ENCODE measurements around the gene KRI1.

KRI1 gene

GRCh38 chr19:10586396-10586795 is 20.6 kb upstream of the KRI1 start:
- TF ChIP-seq CTCF (IDR thresholded peaks at IDR 0.05), result no peak

GRCh38 chr19:10583036-10583776 is 17.4 kb upstream of the KRI1 start:
- TF ChIP-seq CTCF (IDR thresholded peaks at IDR 0.05), result no peak

- TF ChIP-seq CTCF (IDR thresholded peaks at IDR 0.05), result no peak
Observed at GRCh38 chr19:10582091-10582490, 16.3 kb upstream of the KRI1 start.

GRCh38 chr19:10580979-10581631 is 15.3 kb upstream of the KRI1 start:
- peak; percentile 95 for TF ChIP-seq CTCF (IDR thresholded peaks at IDR 0.05)

- no peak for TF ChIP-seq CTCF (IDR thresholded peaks at IDR 0.05)
Observed at GRCh38 chr19:10577951-10578350, 12.1 kb upstream of the KRI1 start.

- TF ChIP-seq CTCF (IDR thresholded peaks at IDR 0.05), result no peak
Observed at GRCh38 chr19:10575011-10575716, 9.4 kb upstream of the KRI1 start.

GRCh38 chr19:10574462-10574861 is 8.7 kb upstream of the KRI1 start:
- TF ChIP-seq CTCF (IDR thresholded peaks at IDR 0.05), result no peak
